HG03108 (cell line): ENCODE data around the gene COL4A2.

Source experiments
- ATAC-seq: cut with Tn5 transposase; IDR thresholded peaks from one replicate; pipeline ENCODE4 v1.9.1; 2021; ENCODE audit warnings: moderate library complexity; ENCODE audit not compliant: unreplicated experiment

Gene COL4A2

GRCh38 chr13:110272227-110272626 is 34.9 kb upstream of the COL4A2 start:
- no peak for ATAC-seq

- ATAC-seq = no peak
These were observed 34.4 kb upstream of the COL4A2 start for GRCh38 chr13:110272651-110273050.

GRCh38 chr13:110273254-110273653 is 33.8 kb upstream of the COL4A2 start:
- ATAC-seq = no peak

- ATAC-seq = no peak
These were observed 32.4 kb upstream of the COL4A2 start for GRCh38 chr13:110274687-110275086.

- ATAC-seq = no peak
These were observed 31.0 kb upstream of the COL4A2 start for GRCh38 chr13:110275931-110276552.

- no peak for ATAC-seq
These were observed 30.5 kb upstream of the COL4A2 start for GRCh38 chr13:110276553-110276950.

- no peak for ATAC-seq
These were observed 29.6 kb upstream of the COL4A2 start for GRCh38 chr13:110277357-110277975.

- no peak for ATAC-seq
These were observed 28.2 kb upstream of the COL4A2 start for GRCh38 chr13:110278859-110279258.

GRCh38 chr13:110279684-110280083 is 27.4 kb upstream of the COL4A2 start:
- ATAC-seq = no peak

GRCh38 chr13:110280231-110280813 is 26.8 kb upstream of the COL4A2 start:
- no peak for ATAC-seq

- ATAC-seq = no peak
These were observed 25.9 kb upstream of the COL4A2 start for GRCh38 chr13:110280985-110281688.

- no peak for ATAC-seq
These were observed 25.3 kb upstream of the COL4A2 start for GRCh38 chr13:110281736-110282135.

GRCh38 chr13:110282316-110282841 is 24.7 kb upstream of the COL4A2 start:
- ATAC-seq = no peak

GRCh38 chr13:110283736-110284517 is 23.2 kb upstream of the COL4A2 start:
- ATAC-seq = no peak

- no peak for ATAC-seq
These were observed 22.2 kb upstream of the COL4A2 start for GRCh38 chr13:110284779-110285484.

- no peak for ATAC-seq
These were observed 20.9 kb upstream of the COL4A2 start for GRCh38 chr13:110285991-110286832.

- no peak for ATAC-seq
These were observed 20.0 kb upstream of the COL4A2 start for GRCh38 chr13:110286833-110287819.

- ATAC-seq = no peak
These were observed 17.9 kb upstream of the COL4A2 start for GRCh38 chr13:110289174-110289573.
